Activated CD4-positive, CD25-positive, alpha-beta regulatory T cell treated with anti-CD3 and anti-CD28 coated beads, Interleukin-2, amount 50 U/mL, for 24 hours (primary cell): ENCODE data around the gene VGLL2.

Experiments
- ATAC-seq, 2 donors: fragments of 150-1000 bp; cut with Tn5 transposase; one replicate each; pipeline ENCODE4 v1.10.0; 2021; ENCODE audit warnings: mild to moderate bottlenecking in 1 of 2, moderate library complexity in 1 of 2

VGLL2 gene

DNA sequence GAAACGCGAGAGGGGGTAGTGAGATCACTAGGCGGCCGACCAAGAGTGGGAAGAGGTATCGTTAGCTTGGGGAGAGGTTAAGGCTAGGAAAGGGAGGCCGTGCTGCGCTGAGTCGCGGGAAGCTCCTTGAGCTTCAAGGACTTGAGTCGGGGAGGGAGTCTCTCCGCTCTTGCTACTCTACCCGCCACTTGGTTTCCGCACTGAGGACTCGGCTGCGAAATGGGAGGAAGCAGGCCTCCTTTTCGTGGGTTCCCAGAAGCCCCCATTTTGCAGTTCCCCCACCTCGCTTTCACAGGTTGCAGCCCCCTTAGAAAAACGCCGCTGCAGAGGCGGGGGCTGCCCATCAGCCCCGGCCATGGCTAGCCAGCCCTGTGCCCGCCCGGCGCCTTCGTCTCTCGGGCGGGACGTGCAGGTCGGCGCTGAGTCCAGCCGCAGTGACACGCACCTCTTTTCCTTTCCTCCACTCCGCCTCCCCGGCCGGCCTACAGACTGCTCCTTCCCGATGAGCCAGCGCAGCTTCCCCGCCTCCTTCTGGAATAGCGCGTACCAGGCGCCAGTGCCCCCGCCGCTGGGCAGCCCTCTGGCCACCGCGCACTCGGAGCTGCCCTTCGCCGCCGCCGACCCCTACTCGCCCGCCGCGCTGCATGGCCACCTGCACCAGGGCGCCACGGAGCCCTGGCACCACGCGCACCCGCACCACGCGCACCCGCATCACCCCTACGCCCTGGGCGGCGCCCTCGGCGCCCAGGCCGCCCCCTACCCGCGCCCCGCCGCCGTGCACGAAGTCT, 4.9 kb downstream of the VGLL2 start:
- peak in 1 of 2 donors; percentile 25 for ATAC-seq

DNA sequence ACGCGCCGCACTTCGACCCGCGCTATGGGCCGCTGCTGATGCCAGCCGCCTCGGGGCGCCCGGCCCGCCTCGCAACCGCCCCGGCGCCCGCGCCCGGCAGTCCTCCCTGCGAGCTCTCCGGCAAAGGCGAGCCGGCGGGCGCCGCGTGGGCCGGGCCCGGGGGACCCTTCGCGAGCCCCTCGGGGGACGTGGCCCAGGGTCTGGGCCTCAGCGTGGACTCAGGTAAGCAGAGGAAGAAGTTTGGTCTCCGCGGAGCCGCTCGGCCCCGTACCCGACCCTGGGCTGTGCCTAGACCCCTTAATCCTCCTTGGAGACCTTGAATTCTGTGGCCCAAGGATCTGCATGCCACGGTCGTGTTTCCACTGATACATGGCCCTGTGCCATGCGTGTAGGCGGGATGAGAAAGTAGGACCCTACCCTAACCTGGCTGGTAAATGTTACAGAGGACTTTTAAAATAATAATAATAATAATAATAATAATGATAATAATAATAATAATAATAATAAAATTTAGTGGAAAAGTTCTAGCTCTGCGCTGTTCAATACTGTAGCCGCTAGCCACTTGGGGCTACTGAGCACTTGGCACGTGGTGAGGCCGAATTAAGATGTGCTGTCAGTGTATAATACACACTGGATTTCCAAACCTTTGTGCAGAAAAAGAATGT, 5.6 kb downstream of the VGLL2 start:
- no peak for ATAC-seq

DNA sequence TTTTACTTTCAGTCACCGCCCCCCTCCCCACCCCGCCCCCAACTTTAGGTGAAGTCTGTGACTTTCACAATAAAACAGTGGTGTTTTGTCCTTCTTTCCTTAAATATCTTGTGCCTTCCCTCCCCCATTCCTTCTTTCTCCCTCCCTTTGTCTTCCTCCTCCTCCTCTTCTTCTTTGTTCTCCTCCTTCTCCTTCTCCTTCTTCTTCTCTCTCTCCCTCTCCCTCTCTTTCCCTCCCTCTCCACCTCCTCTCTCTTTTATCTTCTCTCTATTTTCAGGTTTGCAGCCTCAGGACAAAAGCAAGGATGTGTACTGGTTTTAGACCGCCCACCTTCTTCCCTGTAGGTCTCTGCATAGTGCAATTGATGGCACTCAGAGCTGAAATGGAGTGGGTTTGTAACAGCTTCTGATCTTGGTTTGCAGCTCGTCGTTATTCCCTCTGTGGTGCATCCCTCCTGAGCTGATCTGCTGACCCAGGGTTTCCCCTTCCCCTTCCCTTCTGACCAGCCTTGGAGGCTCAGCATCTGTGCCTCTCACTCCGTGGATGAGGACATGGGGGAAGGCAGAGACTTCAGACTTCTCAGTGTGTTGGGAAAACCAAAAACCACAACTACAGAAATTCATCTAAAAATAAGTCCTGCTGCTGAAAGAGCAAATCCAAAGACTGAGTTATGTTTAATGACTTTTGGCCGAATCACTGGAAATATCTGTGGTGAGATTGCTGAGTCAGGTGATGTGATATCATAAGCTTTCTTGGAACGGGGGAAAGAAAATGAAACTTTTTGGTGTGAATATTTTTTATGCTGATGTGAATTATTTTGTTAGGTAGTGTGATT, 6.9 kb downstream of the VGLL2 start:
- no peak for ATAC-seq

DNA sequence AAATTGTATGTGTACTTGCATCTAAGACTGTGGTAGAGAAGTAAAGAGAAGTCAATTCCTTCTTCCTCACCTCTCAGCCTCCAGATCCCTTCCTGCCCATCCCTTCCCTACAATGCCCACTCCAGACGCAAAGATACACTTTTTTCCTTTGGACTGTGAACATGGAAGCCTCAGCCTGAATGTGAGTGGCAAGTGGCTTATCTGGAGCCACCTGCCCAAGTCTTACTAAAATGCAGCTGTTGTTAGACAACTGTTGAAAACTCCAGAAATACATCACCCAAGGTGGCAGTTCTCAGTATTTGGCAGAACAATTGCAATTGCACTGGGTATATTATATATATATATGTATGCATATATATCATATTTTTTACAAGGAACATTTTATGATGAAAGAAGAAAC, 7.5 kb downstream of the VGLL2 start:
- no peak for ATAC-seq

DNA sequence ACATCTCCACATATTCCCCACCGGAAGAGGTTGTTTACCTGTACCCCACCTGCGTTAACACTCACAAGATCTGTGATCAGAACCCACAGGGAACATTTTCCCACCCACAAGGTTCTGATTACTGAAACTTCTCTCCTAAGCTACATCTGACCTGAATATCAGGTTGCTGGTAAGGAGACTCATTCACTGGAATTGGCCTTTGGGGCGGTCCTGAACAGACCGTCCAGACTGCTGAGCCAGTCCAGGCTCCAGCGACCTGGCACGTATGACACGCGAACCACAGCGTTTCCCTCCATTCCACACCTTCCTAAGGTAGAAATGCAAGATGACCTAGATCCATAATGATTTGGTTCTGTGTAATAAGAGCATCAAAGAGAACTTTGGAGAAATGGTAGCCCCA, 9.8 kb downstream of the VGLL2 start:
- ATAC-seq = no peak

DNA sequence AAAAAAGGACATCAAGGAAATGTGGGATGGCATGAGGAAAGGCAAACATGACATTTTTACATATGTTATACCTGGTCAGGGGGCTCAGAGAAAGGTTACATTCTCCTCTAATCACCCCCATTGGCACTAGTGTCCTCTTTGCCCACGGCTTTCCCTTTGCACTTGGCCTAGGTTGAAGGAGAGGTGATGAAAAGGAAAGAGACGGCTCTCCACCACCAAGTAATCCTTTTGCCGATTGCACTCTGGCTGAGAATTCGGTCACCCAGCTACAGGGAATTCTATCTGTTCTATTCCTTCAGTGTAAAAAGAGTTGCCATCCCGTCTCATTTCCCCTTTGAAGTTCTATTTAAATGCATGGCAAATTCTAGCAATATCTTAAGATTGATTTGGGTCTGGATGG, 10.4 kb downstream of the VGLL2 start:
- ATAC-seq = no peak

DNA sequence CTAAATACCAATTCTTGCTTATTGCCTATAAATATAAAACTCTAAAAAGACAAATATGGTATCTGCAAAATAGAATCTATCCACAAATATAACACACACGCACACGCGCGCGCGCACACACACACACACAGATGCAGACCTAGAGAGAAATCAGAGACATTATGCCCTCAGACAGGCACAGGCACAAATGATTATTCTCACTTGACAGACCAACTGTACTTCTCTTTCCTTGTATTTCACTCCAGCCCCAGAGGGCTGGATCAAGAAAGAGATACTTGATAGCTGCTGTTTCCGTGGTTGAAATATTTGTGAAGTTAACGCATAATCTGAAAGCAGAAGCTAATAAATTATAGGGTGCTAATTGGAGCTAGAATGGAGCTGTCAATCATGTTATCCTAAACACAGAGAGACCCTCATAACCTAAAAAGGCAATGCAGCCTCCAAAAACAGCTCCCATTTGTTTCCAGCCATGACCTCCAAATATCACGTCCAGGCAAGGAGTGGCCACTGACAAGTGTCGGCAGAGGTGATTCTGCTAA, 11.5 kb downstream of the VGLL2 start:
- ATAC-seq = no peak

DNA sequence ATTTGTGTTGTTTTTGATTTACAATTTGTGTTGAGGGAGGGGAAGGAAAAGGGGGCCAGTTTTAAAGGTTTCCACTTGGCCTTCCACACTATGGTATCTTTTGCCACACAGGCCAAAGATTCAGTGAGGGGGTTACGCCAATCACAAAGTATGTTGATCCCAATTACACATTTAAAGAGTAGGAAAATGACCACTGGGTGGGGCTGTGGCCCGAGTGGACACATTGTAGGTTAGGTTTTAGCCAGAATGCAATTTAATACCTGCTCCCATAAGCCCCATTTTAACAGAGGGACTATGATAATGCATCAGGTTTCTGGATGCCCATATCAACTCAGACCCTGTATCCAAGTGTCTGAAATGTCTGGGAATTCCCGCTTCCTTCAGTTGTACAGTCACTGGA, 15.6 kb downstream of the VGLL2 start:
- ATAC-seq = no peak

DNA sequence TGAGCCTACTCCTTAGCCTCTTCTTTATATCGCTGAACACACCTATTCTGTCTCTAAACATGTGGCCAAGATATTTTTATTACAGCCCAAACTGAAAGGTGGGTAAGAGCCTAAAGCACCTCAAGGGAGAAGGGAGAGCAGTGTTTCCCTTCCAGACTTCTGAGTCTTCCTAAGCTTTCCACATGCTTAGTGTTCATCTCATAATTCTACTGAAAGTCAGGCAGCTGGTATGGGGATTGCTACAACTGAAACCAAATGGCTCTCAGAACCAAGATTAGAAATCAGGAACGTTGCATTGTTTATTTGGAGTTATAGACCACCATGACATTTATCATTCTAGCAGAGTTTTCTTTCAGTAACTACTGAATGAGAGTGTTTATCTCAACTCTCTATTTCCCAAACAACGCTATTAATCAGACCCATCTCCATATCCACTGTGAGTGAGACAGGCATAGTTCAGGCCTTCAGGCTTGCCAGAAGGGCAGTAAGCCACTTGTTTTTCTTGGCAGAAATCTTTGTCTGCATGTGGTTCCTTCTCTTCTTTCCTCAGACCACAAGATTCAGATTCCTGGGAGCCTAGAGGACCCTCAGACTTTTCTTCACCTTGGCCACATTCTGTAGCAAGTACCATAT, 22.8 kb downstream of the VGLL2 start:
- ATAC-seq = no peak

DNA sequence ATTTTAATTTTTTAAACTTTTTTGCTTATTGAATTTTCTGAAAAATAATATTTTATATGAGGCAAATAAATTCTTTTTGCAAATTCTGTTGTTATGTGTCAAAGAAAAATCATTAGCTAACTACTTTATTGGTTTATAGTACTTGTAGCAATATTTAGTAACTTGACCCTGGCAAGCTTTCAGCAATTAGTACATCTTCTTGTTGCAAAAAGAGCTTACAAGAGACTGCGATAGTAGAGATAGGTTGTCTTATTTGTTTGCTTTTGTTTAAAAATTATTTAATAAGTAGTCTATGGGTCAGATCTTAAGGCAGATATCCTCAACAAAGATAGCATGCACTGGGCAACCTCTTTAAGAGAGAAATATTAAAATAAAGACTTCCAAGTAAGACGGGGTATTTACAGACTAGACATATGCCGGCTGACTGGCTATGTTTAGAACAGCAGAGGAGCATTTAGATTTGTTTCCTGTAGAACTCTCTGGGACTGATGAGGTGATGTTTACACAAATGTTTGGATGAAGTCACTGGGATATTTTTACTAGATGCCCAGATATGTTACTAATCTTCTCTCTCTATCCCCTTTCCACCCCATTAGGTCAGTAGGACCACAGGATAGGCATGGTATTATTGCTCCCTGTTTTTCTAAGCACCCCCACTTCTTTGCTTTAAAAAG, 25.0 kb downstream of the VGLL2 start:
- ATAC-seq = no peak

DNA sequence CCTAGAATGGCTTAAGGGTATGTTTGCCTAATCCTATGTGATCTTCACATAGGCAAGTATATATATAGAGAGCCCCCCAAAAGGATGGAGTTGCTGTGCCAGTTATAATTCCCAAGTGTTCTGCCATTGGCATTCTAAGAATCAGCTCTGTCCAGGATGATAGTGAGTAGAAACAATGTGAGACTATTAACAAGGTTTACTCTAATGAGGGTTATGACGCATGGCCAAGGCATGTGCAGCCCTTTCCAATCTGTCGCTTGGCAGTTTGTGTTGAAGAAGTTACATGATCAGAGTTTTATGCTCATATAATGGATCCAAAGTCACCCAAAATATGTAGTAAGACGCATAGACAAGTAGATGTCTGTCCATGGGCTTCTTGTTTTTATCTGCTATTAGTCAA, 33.6 kb downstream of the VGLL2 start:
- ATAC-seq = no peak

DNA sequence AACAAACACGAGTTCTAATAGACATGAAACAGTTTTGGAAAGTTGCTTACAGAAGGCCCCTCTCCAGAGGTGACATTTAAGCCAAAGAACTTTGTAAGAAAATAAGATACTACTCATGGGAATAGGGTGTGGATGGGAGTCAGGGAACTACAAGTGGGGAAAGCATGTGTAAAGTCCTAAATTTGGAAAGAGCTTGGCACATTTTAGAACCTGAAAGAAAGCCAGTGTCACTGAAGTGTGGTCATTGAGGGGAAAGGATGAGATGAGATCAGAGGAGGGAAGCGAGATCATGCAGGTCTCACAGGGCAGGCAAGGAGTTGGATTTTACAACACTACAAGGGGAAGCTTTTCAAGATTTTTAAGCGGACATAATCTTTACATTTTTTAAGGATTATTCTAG, 38.0 kb downstream of the VGLL2 start:
- ATAC-seq = no peak

DNA sequence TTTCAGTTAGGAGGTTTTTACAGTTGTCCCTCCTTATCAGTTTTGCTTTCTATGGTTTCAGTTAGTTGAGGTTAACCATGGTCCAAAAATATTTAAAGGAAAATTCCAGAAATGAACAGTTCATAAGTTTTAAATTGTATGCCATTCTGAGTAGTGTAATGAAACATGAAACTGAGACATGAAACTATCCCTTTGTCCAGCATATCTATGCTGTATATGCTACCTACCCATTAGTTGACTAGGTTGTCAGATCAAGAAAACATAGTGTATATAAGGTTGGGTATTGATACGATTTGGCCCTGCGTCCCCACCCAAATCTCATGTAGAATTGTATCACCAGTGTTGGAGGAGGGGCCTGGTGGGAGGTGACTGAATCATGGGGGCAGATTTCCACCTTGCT, 39.1 kb downstream of the VGLL2 start:
- ATAC-seq = no peak

DNA sequence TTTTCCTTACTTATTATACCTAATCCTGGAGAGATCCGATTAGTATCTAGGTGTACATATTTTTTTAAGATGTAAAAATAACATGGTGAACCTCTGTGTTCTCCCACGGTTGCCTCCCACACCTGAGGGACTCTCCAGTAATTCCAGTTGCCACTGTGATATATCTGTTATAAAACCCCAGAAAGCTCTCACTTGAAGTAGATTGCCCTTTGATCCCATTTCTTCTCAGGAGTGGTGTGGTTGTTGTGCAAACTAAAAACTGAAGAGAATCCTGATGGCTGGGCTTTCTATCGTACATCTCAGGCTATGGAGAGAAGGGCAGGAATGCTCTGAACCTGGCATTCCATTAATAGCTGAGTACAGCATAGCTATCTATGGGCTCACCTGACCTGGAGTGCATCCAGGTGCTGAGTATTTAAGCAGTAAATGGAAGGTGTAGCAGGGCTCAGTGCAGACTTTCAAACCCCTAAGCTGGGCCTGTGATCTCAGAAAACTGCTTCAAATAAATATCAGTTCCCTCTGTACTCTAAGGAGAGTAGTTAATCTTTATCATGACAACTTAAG, 41.0 kb downstream of the VGLL2 start:
- no peak for ATAC-seq

DNA sequence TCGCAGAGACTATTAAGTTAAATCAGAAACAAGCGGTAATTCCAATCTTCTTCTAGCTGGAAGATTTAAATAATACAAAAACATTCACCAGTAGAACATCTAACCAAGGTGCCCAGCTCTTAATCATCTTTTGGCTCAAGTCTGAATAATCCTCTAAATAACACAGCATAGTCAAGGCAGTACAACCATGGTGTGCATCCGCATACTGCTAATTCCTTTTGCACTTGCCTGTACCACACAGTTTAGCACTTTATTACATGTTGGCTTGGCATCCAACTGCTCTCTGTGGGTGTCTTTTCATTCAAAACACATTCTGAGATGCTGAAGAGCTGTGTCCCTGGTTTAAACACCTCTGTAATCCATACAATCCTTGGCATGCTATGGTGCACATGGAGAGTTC, 42.3 kb downstream of the VGLL2 start:
- ATAC-seq = no peak

DNA sequence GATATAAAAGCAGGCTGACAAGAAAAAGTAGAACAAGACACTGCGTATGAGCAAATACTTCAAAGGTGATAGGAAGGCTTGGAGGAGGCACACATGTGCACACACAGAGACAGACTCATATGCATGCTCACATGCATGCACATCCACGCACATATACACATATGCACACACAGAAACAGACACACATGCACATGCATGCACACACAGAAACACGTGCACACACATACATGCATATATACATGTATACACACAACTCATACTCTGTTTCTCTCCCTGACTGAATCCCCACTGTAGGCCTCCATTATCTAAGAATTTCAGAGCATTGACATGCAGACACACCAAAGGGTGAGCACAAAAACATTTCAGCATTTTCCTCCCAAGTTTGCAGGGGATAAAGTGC, 43.7 kb downstream of the VGLL2 start:
- ATAC-seq = no peak

DNA sequence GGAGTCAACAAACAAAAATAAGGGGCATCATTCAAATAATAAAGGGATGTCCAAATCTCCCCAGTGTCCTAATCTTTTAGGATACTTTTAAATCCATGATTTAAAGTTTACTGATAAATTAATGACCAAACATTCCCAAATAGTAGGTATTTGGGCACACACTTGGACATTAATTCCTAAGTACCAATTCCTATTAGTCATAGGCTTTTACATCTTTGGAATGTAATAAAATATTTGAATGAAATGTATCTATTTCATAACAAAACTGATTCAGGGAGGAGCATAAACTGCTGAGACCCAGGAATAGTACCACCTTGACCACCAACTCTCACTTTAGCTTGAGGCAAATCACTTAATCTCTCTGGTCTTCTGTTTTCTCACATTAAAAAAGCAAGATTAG, 44.3 kb downstream of the VGLL2 start:
- ATAC-seq = no peak

DNA sequence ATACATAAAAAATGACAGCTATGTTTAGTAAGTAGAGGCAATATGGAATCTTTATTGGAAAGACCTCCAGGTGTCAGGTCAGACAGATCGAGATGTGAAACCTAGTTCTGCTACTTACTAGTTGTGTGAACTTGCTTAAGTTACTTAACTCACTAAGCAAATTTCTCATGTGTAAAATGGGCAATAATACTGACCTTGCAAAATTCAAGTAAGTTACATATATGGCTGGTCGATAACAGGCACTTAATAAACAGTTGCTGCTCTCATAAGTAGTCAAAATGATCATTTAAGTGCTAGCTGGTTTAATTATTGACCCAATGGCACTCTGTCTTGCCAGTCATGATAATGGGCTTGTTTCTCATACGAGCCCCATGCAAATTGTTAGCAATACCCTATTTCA, 46.0 kb downstream of the VGLL2 start:
- ATAC-seq = no peak

DNA sequence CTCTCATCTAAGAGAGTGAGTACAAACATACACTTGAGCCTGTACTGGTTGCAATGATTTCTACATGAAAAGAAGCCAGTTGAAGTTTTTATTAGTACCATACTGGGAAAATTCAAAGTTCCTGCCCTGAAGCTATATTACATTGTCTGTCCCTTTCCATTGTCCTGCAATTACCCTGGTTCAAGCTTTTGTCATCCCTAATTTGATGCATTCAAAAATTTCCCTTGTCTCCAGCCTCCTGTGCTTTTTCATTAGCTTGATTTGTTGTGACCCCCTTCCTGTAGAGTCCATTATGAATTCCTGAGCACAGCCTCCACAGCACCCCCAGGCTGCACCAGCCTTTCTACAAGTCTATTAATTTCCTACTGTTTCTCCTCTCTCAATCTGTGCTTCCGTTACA, 46.4 kb downstream of the VGLL2 start:
- ATAC-seq = no peak

DNA sequence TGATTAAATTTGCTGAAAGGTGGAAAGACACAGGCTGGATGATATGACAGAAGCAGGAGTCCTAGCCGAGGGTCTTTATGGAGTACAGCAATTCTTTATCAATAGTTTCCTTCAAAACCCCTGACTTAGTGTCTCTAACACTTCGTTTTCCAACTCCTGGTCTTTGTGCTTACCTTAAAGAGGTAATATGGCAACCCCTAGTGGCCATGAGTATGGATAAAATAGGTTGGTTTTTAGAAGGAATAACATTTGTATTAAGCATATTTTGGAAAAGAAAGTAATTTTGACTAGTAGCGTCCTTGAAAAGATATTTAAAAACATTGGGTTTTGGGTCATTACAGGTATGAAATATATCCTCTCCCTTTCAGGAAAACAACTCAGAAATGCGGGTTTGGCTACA, 51.9 kb downstream of the VGLL2 start:
- no peak for ATAC-seq
